Upper lobe of left lung (tissue), 4 donors: ENCODE data around the gene OLIG2.

ENCODE experiments used
- POLR2A ChIP-seq, 4 donors: fragments of 450-650 bp; IDR thresholded peaks; one replicate each; pipeline ENCODE4 v1.5.1; 2016 to 2017; ENCODE audit warnings: antibody characterized with exemption in 4 of 4, mild to moderate bottlenecking in 2 of 4
- POLR2AphosphoS5 ChIP-seq, 2 donors: sonication (generic); formaldehyde crosslinking; IDR thresholded peaks; one replicate each; pipeline ENCODE4 v1.5.1; 2017; ENCODE audit warnings: antibody characterized with exemption in 2 of 2
- TF ChIP-seq, protein P1 (sequence below), 6 experiments: fragments of 450-650 bp in 4 of 6; fragments of 200-600 bp in 2 of 6; sonication (generic) in 2 of 6; IDR thresholded peaks; one replicate each; pipeline ENCODE4 v1.5.1; 2016 to 2019; ENCODE audit warnings: antibody characterized with exemption in 6 of 6

- TF ChIP-seq, protein P1, sequence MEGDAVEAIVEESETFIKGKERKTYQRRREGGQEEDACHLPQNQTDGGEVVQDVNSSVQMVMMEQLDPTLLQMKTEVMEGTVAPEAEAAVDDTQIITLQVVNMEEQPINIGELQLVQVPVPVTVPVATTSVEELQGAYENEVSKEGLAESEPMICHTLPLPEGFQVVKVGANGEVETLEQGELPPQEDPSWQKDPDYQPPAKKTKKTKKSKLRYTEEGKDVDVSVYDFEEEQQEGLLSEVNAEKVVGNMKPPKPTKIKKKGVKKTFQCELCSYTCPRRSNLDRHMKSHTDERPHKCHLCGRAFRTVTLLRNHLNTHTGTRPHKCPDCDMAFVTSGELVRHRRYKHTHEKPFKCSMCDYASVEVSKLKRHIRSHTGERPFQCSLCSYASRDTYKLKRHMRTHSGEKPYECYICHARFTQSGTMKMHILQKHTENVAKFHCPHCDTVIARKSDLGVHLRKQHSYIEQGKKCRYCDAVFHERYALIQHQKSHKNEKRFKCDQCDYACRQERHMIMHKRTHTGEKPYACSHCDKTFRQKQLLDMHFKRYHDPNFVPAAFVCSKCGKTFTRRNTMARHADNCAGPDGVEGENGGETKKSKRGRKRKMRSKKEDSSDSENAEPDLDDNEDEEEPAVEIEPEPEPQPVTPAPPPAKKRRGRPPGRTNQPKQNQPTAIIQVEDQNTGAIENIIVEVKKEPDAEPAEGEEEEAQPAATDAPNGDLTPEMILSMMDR (IDR thresholded peaks at IDR 0.05): no peak
- TF ChIP-seq POLR2A (IDR thresholded peaks at IDR 0.05) (no peak), POLR2AphosphoS5 (IDR thresholded peaks at IDR 0.05) (no peak)
These were observed 47.1 kb upstream of the OLIG2 start for GRCh38 chr21:32978331-32979270.
